Measurements from ENCODE around the gene S100A11. TPM values are rescaled to one million over a fixed set of nuclear protein-coding genes. Genes with fewer than 3 reads are reported as not detected.
A peak's percentile ranks its signal among the peaks of the same experiment; 100 is the strongest.

Gene S100A11
- total RNA-seq, 1 experiment from 2014 or later: 443 TPM

- Histone ChIP-seq H3K9me3 (ENCODE audit: low read length) (no peaks in the 10 kb centered on the region), H3F3A (ENCODE audit: low read length, unreplicated experiment) (no peaks in the 10 kb centered on the region), H3K27ac (ENCODE audit: low read length) (no peak overlapping the region), H3K4me1 (ENCODE audit: insufficient read depth, low read length) (peaks cover 16% of the 10 kb centered on the region), H2AFZ (ENCODE audit: low read length) (no peak overlapping the region), H3K27me3 (ENCODE audit: low read length) (no peaks in the 10 kb centered on the region), H3K4me2 (ENCODE audit: low read length) (no peak overlapping the region), H3K9me2 (replicated peaks; ENCODE audit: low read length) (no peaks in the 10 kb centered on the region), H3K79me2 (ENCODE audit: low read length) (no peaks in the 10 kb centered on the region), H3K36me3 (ENCODE audit: low read depth, low read length) (no peaks in the 10 kb centered on the region), H3K4me3 (ENCODE audit: low read length) (no peak overlapping the region), H4K20me1 (ENCODE audit: low read length) (no peaks in the 10 kb centered on the region), H3K9ac (ENCODE audit: low read length) (no peak overlapping the region)
- ATAC-seq (no peak), DNase-seq (no peak)
- ChIA-PET POLR2A (ENCODE audit: unreplicated experiment) (no interaction called here), CTCF (no interaction called here)
- BruUV-seq (replicated peaks): no TSS peak
- intact Hi-C loops (cut with micrococcal nuclease): no loop called here
- TF ChIP-seq EZH2phosphoT487 (IDR thresholded peaks at IDR 0.05; ENCODE audit: borderline replicate concordance, low read length) (no peak), EZH2 (IDR thresholded peaks at IDR 0.05; ENCODE audit: low read length, unreplicated experiment) (no peak), CTCF (conservative IDR thresholded peaks at IDR 0.05; ENCODE audit: low read depth, low read length) (no peak)
These were observed 15.2 kb downstream of the S100A11 start for GRCh38 chr1:152021569-152021968.

DNA sequence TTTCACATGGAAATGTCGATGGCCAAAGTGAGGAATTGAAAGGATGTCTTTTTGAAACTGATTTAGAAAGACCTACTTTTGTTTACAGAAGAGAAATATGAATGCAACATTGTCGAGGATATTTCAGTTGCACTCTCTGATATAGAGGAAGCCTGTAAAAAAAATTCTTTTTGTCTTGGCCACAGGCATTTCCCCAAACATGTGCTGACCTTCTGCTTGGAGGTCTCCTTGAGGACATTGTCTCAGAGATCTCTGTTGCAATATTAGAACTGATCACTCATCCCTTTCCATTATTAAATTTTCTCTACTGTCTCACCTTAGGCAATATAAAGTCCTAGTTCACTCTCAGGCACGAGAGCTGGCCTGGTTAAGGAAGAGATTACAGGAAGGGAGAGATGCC lies 16.0 kb downstream of the S100A11 start:
- no TSS peak for BruUV-seq (replicated peaks)
- Histone ChIP-seq H3K9ac (ENCODE audit: low read length) (no peak overlapping the region), H3K4me2 (ENCODE audit: low read length) (no peak overlapping the region), H3F3A (ENCODE audit: low read length, unreplicated experiment) (no peaks in the 10 kb centered on the region), H3K9me3 (ENCODE audit: low read length) (no peaks in the 10 kb centered on the region), H3K4me3 (ENCODE audit: low read length) (no peak overlapping the region), H2AFZ (ENCODE audit: low read length) (no peak overlapping the region), H3K36me3 (ENCODE audit: low read depth, low read length) (no peaks in the 10 kb centered on the region), H4K20me1 (ENCODE audit: low read length) (no peaks in the 10 kb centered on the region), H3K27ac (ENCODE audit: low read length) (no peak overlapping the region), H3K27me3 (ENCODE audit: low read length) (no peaks in the 10 kb centered on the region), H3K79me2 (ENCODE audit: low read length) (no peaks in the 10 kb centered on the region), H3K4me1 (ENCODE audit: insufficient read depth, low read length) (peaks cover 21% of the 10 kb centered on the region), H3K9me2 (replicated peaks; ENCODE audit: low read length) (no peaks in the 10 kb centered on the region)
- POLR2A ChIA-PET (ENCODE audit: unreplicated experiment): no interaction called here
- CTCF ChIA-PET: no interaction called here
- TF ChIP-seq CTCF (conservative IDR thresholded peaks at IDR 0.05; ENCODE audit: low read depth, low read length) (no peak), EZH2 (IDR thresholded peaks at IDR 0.05; ENCODE audit: low read length, unreplicated experiment) (no peak), EZH2phosphoT487 (IDR thresholded peaks at IDR 0.05; ENCODE audit: borderline replicate concordance, low read length) (no peak)
- DNase-seq (no peak), ATAC-seq (no peak)
- intact Hi-C loops (cut with micrococcal nuclease): no loop called here

- peaks cover 11% of the 10 kb centered on the region for H3K4me1 ChIP-seq (ENCODE audit: insufficient read depth, low read length)
- BruUV-seq (replicated peaks): no TSS peak
- TF ChIP-seq CTCF (conservative IDR thresholded peaks at IDR 0.05; ENCODE audit: low read depth, low read length): peak; percentile 57
- no peak for TF ChIP-seq EZH2phosphoT487 (IDR thresholded peaks at IDR 0.05; ENCODE audit: borderline replicate concordance, low read length)
- no peak for TF ChIP-seq EZH2 (IDR thresholded peaks at IDR 0.05; ENCODE audit: low read length, unreplicated experiment)
- no peaks in the 10 kb centered on the region for H3K36me3 ChIP-seq (ENCODE audit: low read depth, low read length)
- H3K27me3 ChIP-seq (ENCODE audit: low read length): no peaks in the 10 kb centered on the region
- H3K4me2 ChIP-seq (ENCODE audit: low read length): no peak overlapping the region
- no peak for ATAC-seq
- no peaks in the 10 kb centered on the region for H4K20me1 ChIP-seq (ENCODE audit: low read length)
- POLR2A ChIA-PET (ENCODE audit: unreplicated experiment): no interaction called here
- intact Hi-C loops (cut with micrococcal nuclease): no loop called here
- no peak overlapping the region for H2AFZ ChIP-seq (ENCODE audit: low read length)
- no peaks in the 10 kb centered on the region for H3K9me3 ChIP-seq (ENCODE audit: low read length)
- H3K4me3 ChIP-seq (ENCODE audit: low read length): no peak overlapping the region
- CTCF ChIA-PET: no interaction called here
- H3K9me2 ChIP-seq (replicated peaks; ENCODE audit: low read length): no peaks in the 10 kb centered on the region
- H3K27ac ChIP-seq (ENCODE audit: low read length): no peak overlapping the region
- H3F3A ChIP-seq (ENCODE audit: low read length, unreplicated experiment): no peaks in the 10 kb centered on the region
- peak; percentile 37 for DNase-seq
- H3K9ac ChIP-seq (ENCODE audit: low read length): no peak overlapping the region
- no peaks in the 10 kb centered on the region for H3K79me2 ChIP-seq (ENCODE audit: low read length)
These were observed 18.3 kb downstream of the S100A11 start for GRCh38 chr1:152018537-152018936.
